Esophagus squamous epithelium (tissue), 5 donors: ENCODE data around the gene RRAGD. TPM values are rescaled to one million over a fixed set of nuclear protein-coding genes. Genes with fewer than 3 reads are reported as not detected.
A peak's percentile ranks its signal among the peaks of the same experiment; 100 is the strongest.

Experiments used
- DNase-seq: peaks from one replicate; lab custom pipeline; 2025; lab: John Stamatoyannopoulos, UW
- H3K27ac ChIP-seq, 4 donors: fragments of 200-600 bp; sonication (generic); one replicate each; pipeline ENCODE4 v1.5.1; 2016 to 2019; ENCODE audit warnings: mild to moderate bottlenecking in 1 of 4
- H3K27me3 ChIP-seq, 4 donors: fragments of 200-600 bp; sonication (generic); 1 replicate in 3 of 4; 2 replicates in 1 of 4; pipeline versions ENCODE4 v1.5.1 to v1.6.0; 2017 to 2021; ENCODE audit warnings: antibody characterized with exemption in 1 of 4
- H3K36me3 ChIP-seq, 3 donors: fragments of 200-600 bp; sonication (generic); one replicate each; pipeline ENCODE4 v1.5.1; 2016 to 2019
- H3K4me1 ChIP-seq, 3 donors: fragments of 200-600 bp; sonication (generic); one replicate each; pipeline ENCODE4 v1.5.1; 2017 to 2019
- H3K4me3 ChIP-seq, 4 donors: fragments of 200-600 bp; sonication (generic); 1 replicate in 3 of 4; 2 replicates in 1 of 4; pipeline ENCODE4 v1.5.1; 2016 to 2019; ENCODE audit warnings: mild to moderate bottlenecking in 2 of 4, moderate library complexity in 1 of 4
- H3K9me3 ChIP-seq, 3 donors: fragments of 200-600 bp; sonication (generic); one replicate each; pipeline ENCODE4 v1.5.1; 2016 to 2019
- CTCF ChIP-seq, 6 experiments: fragments of 450-650 bp in 4 of 6; fragments of 200-600 bp in 2 of 6; sonication (generic) in 2 of 6; IDR thresholded peaks; one replicate each; pipeline ENCODE4 v1.5.1; 2016 to 2019; ENCODE audit warnings: antibody characterized with exemption in 6 of 6, mild to moderate bottlenecking in 4 of 6, moderate library complexity in 4 of 6
- POLR2A ChIP-seq, 4 donors: fragments of 450-650 bp; IDR thresholded peaks; one replicate each; pipeline ENCODE4 v1.6.1; 2017; ENCODE audit warnings: antibody characterized with exemption in 4 of 4, mild to moderate bottlenecking in 4 of 4, moderate library complexity in 3 of 4
- WGBS, 2 donors: methylation state at CpG; one replicate each; pipeline ENCODE4 v1.1.5; 2018; 5-methylcytosine and 5-hydroxymethylcytosine counted together
- intact Hi-C: fragments of 100-400 bp; cut with DNase I; formaldehyde crosslinking; loops from one replicate; pipeline ENCODE4 v1.15.0; 2022
- total RNA-seq, 4 donors: library from RNA; depleted of rRNA; stranded (reverse); fragments of >200 nt; gene quantifications; one replicate each; pipeline ENCODE4 v1.1.0, GENCODE V29; 2016
- donor health status: DM: yes; HTN: yes; CAD: no.

Gene RRAGD
- total RNA-seq, 4 donors from 2014 or later: 21.1 to 67.1 (median 33.9) TPM

- Histone ChIP-seq H3K4me3 (no peak overlapping the region), H3K27me3 (no peaks in the 10 kb centered on the region), H3K36me3 (peaks cover 0 to 32% (median 0%) of the 10 kb centered on the region in 3 donors), H3K9me3 (no peaks in the 10 kb centered on the region), H3K4me1 (no peaks in the 10 kb centered on the region), H3K27ac (peak overlapping the region in 1 of 4 donors; percentile 37)
- TF ChIP-seq POLR2A (IDR thresholded peaks at IDR 0.05) (no peak), CTCF (IDR thresholded peaks at IDR 0.05) (no peak)
- WGBS, 2 donors: 69 to 75% methylated on average over 3 of the region's 3 CpGs
- DNase-seq: no peak
- intact Hi-C loops: no loop called here
Measured at GRCh38 chr6:89323511-89323971, 88.5 kb downstream of the RRAGD start.

- H3K27ac ChIP-seq: no peak overlapping the region
- peaks cover 0 to 12% (median 0%) of the 10 kb centered on the region in 3 donors for H3K36me3 ChIP-seq
- no peak for DNase-seq
- WGBS, 2 donors: 69% methylated on average over 9 of the region's 9 CpGs
- H3K4me1 ChIP-seq: no peaks in the 10 kb centered on the region
- intact Hi-C loops: no loop called here
- no peak overlapping the region for H3K4me3 ChIP-seq
- H3K27me3 ChIP-seq: no peaks in the 10 kb centered on the region
- TF ChIP-seq POLR2A (IDR thresholded peaks at IDR 0.05) (no peak), CTCF (IDR thresholded peaks at IDR 0.05) (no peak)
- no peaks in the 10 kb centered on the region for H3K9me3 ChIP-seq
Measured at GRCh38 chr6:89321131-89321970, 90.7 kb downstream of the RRAGD start.

GRCh38 chr6:89320012-89320559, 92.0 kb downstream of the RRAGD start:
- Histone ChIP-seq H3K4me1 (no peaks in the 10 kb centered on the region), H3K9me3 (no peaks in the 10 kb centered on the region), H3K36me3 (peaks cover 0 to 8% (median 0%) of the 10 kb centered on the region in 3 donors), H3K27me3 (no peaks in the 10 kb centered on the region), H3K27ac (no peak overlapping the region), H3K4me3 (no peak overlapping the region)
- intact Hi-C loops: no loop called here
- TF ChIP-seq POLR2A (IDR thresholded peaks at IDR 0.05): no peak
- no peak for TF ChIP-seq CTCF (IDR thresholded peaks at IDR 0.05)
- no peak for DNase-seq
- WGBS, 2 donors: 92% methylated on average over 6 of the region's 6 CpGs

- H3K36me3 ChIP-seq: peaks cover 0 to 14% (median 0%) of the 10 kb centered on the region in 3 donors
- intact Hi-C loops: no loop called here
- peaks cover 3 to 17% (median 14%) of the 10 kb centered on the region in 3 donors for H3K4me1 ChIP-seq
- no peak for DNase-seq
- H3K4me3 ChIP-seq: no peak overlapping the region
- TF ChIP-seq CTCF (IDR thresholded peaks at IDR 0.05): no peak
- TF ChIP-seq POLR2A (IDR thresholded peaks at IDR 0.05): no peak
- H3K27ac ChIP-seq: no peak overlapping the region
- no peaks in the 10 kb centered on the region for H3K9me3 ChIP-seq
- no peaks in the 10 kb centered on the region for H3K27me3 ChIP-seq
Measured at GRCh38 chr6:89317067-89317466, 95.0 kb downstream of the RRAGD start.

GRCh38 chr6:89315249-89315885, 96.7 kb downstream of the RRAGD start, which contains the start of gene GABRR2:
Gene GABRR2 (minus strand): TSS chr6:89315299. CDS start chr6:89315165, 134 bp downstream.
- no peak within 1 kb of the TSS for H3K27ac ChIP-seq
- DNase-seq: no peak
- H3K36me3 ChIP-seq: peaks cover 0 to 9% (median 0%) of the 10 kb centered on the region in 3 donors
- H3K4me3 ChIP-seq: no peak within 1 kb of the TSS
- H3K9me3 ChIP-seq: no peaks in the 10 kb centered on the region
- intact Hi-C loops: no loop called here
- TF ChIP-seq CTCF (IDR thresholded peaks at IDR 0.05) (no peak), POLR2A (IDR thresholded peaks at IDR 0.05) (no peak)
- peaks cover 11 to 32% (median 26%) of the 10 kb centered on the region in 3 donors for H3K4me1 ChIP-seq
- no peaks in the 10 kb centered on the region for H3K27me3 ChIP-seq
- WGBS, 2 donors: 90% methylated on average over 6 of the region's 6 CpGs
